Measurements from ENCODE around the gene APOA1.
"Not testable (repeated sequence)": the region's sequence is repeated elsewhere in the genome, so short reads cannot be mapped to it uniquely, and the experiment has no call there.

The APOA1 gene

DNA sequence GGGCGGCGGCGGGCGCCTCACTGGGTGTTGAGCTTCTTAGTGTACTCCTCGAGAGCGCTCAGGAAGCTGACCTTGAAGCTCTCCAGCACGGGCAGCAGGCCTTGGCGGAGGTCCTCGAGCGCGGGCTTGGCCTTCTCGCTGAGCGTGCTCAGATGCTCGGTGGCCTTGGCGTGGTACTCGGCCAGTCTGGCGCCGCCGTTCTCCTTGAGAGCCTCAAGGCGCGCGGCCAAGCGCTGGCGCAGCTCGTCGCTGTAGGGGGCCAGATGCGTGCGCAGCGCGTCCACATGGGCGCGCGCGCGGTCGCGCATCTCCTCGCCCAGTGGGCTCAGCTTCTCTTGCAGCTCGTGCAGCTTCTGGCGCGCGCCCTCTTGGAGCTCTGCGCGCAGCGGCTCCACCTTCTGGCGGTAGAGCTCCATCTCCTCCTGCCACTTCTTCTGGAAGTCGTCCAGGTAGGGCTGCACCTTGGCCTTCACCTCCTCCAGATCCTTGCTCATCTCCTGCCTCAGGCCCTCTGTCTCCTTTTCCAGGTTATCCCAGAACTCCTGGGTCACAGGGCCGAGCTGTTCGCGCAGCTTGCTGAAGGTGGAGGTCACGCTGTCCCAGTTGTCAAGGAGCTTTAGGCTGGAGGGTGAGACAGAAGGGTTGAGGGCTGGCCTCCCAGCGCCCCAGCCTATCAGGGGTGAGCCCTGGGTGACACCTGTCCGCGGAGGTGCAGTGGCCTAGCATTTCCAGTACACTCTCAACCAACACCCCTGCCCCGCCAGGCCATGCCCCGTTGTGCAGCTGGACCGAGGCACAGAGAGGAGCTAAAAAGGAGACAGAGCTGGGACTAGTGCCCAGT lies 1.4 kb downstream of the APOA1 start:
- Mint-ChIP-seq H3K36me3 (ENCODE audit: low read depth) (no peaks in the 10 kb centered on the region), H3K27ac (no peak overlapping the region), H3K4me3 (peak overlapping the region; percentile 69), H3K4me1 (peaks cover 48% of the 10 kb centered on the region), H3K27me3 (ENCODE audit: low read depth, poor library complexity) (peaks cover 21% of the 10 kb centered on the region), H3K9me3 (no peaks in the 10 kb centered on the region)
- peak; percentile 88 for DNase-seq
- TF ChIP-seq, protein P1, sequence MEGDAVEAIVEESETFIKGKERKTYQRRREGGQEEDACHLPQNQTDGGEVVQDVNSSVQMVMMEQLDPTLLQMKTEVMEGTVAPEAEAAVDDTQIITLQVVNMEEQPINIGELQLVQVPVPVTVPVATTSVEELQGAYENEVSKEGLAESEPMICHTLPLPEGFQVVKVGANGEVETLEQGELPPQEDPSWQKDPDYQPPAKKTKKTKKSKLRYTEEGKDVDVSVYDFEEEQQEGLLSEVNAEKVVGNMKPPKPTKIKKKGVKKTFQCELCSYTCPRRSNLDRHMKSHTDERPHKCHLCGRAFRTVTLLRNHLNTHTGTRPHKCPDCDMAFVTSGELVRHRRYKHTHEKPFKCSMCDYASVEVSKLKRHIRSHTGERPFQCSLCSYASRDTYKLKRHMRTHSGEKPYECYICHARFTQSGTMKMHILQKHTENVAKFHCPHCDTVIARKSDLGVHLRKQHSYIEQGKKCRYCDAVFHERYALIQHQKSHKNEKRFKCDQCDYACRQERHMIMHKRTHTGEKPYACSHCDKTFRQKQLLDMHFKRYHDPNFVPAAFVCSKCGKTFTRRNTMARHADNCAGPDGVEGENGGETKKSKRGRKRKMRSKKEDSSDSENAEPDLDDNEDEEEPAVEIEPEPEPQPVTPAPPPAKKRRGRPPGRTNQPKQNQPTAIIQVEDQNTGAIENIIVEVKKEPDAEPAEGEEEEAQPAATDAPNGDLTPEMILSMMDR (IDR thresholded peaks at IDR 0.05), result peak; percentile 44

DNA sequence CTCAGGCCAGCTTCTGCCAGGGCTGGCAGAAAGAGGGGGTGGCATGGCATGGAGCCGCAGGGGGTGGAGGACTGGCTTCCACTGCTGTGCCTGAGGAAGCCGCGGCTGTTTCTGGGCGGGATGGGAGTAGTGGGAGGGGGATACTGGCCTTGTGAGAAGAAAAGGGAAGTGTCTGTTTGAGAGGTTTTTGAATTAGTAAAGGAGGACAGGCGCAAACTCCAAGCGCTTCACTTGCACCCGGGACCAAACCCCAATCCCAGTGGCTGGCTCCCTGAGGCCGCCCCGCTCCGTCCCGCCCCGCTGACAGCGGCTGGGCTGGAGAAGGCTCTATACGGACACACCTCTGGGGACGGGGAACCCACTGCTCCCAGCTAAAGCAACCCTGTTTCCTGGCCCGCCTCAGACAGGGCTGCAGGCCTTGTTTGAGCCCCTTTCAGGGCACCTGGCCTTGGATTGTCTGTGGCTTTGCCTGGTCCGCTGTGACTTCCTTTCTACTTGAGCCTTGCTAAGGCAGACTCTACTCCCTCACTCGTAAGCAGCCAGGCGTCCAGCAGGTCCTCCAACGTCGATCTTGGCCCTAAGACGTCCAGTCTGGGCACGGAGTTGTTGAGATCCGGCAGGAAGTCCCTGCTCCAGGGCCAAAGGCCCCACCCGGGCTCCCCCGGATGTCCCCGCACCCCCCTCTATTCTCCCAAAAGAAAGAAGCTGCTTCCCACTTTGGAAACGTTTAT lies 2.2 kb downstream of the APOA1 start:
- Mint-ChIP-seq H3K27ac (no peak overlapping the region), H3K9me3 (no peaks in the 10 kb centered on the region), H3K27me3 (ENCODE audit: low read depth, poor library complexity) (peaks cover 21% of the 10 kb centered on the region), H3K4me3 (peak overlapping the region; percentile 69), H3K36me3 (ENCODE audit: low read depth) (no peaks in the 10 kb centered on the region), H3K4me1 (peaks cover 43% of the 10 kb centered on the region)
- no peak for DNase-seq
- TF ChIP-seq, protein P1 (IDR thresholded peaks at IDR 0.05), result no peak

DNA sequence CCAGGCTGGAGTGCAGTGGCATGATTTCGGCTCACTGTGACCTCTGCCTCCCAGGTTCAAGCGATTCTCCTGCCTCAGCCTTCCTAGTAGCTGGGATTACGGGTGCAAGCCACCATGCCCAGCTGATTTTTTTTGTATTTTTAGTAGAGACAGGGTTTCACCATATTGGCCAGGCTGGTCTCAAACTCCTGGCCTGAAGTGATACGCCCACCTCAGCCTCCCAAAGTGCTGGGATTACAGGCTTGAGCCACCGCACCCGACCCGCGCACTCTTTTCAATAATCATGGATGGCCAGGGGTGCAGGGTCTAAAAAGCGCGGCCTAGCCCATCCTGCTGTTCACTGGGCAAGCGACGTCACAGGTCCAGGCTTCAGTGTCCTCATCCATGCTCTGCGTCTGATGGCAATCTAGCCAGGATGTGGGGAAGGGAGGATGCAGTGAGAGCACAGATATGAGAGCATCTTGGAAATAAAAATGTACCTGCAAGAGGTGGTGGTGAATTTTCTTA lies 2.8 kb downstream of the APOA1 start:
- H3K4me1 Mint-ChIP-seq, result peaks cover 43% of the 10 kb centered on the region
- not testable (repeated sequence) for H3K36me3 Mint-ChIP-seq (ENCODE audit: low read depth); H3K27ac Mint-ChIP-seq; H3K9me3 Mint-ChIP-seq; DNase-seq
- peak overlapping the region; percentile 65 for H3K4me3 Mint-ChIP-seq
- peaks cover 21% of the 10 kb centered on the region for H3K27me3 Mint-ChIP-seq (ENCODE audit: low read depth, poor library complexity)

DNA sequence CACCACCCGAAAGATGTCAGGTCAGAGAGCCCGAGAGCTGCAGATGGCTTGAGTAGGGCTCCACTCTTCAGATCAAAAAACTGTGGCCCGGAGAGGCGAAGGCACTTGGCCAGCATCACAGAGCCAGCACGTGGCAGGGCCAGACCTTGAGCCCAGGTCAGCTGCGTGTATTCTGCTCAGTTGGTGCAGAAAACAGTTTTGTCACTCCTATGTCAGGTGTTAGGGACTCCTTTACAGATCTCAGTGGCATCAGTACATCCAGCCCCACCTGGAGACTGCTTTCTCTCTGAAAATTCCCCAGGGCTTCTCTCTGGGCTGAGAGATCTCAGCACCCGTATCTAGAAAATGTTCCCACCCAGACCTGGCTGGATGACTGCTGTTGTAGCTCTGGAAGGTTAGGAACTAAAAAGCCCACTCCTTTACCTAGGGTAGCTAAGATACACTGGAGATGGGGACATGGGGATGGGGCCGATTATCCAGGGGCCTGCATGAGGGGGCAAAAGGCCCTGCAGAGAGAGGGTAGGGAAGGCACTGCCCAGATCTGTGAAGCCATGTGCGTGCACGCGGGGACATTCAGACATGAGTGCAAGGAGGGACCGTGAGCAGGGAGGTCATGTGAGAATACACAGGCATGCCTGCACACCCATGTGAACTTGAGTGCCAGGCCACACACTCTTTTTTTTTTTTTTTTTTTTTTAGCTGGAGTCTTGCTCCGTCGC lies 3.4 kb downstream of the APOA1 start:
- Mint-ChIP-seq H3K9me3 (no peaks in the 10 kb centered on the region), H3K36me3 (ENCODE audit: low read depth) (no peaks in the 10 kb centered on the region), H3K4me3 (no peak overlapping the region), H3K27me3 (ENCODE audit: low read depth, poor library complexity) (peaks cover 21% of the 10 kb centered on the region), H3K4me1 (peaks cover 43% of the 10 kb centered on the region), H3K27ac (no peak overlapping the region)
- no peak for DNase-seq
- TF ChIP-seq, protein P1 (IDR thresholded peaks at IDR 0.05), result no peak

DNA sequence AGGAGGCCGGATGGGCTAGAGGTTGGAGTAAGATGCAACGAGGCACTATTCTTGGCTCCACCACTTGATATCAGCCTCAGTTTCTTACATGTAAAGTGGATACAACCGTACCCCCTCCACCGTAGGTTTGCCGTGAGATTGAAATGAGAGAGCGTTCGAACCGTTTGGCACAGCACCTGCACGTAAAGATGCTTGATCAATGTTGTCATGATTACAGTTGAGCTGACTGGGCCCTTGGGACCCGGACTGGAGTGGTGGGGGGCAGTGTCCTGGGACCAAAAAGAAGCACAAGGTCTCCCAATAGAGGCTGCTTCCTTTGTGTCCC lies 4.0 kb downstream of the APOA1 start:
- Mint-ChIP-seq H3K27ac (no peak overlapping the region), H3K4me3 (no peak overlapping the region), H3K36me3 (ENCODE audit: low read depth) (no peaks in the 10 kb centered on the region), H3K27me3 (ENCODE audit: low read depth, poor library complexity) (peaks cover 21% of the 10 kb centered on the region), H3K4me1 (peaks cover 47% of the 10 kb centered on the region), H3K9me3 (no peaks in the 10 kb centered on the region)
- TF ChIP-seq, protein P1 (IDR thresholded peaks at IDR 0.05), result no peak
- no peak for DNase-seq

Measured in nephron progenitor cell (in vitro differentiated cells).